ENCODE data around the gene LDAF1.
"Not testable (repeated sequence)": the region's sequence is repeated elsewhere in the genome, so short reads cannot be mapped to it uniquely, and the experiment has no call there.

DNA sequence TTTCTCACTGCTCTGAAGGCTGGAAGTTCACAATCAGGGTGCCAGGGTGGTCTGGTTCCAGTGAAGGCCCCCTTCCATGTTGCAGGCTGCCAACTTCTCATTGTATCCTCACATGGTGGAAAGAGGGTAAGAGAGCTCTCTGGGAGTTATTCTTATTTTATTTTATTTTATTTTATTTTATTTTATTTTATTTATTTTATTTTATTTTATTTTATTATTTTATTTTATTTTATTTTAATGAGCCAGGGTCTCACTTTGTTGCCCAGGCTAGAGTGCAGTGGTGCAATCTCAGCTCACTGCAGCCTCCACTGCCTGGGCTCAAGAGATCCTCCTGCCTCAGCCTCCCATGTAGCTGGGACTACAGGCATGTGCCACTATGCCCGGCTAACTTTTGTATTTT is 2.5 kb upstream of the LDAF1 start:
- TF ChIP-seq CTCF (IDR thresholded peaks at IDR 0.05); EZH2 (IDR thresholded peaks at IDR 0.05; ENCODE audit: borderline replicate concordance, insufficient read depth, low read depth, low read length, poor library complexity, severe bottlenecking): not testable (repeated sequence)
